ENCODE measurements around the gene MFAP4. TPM values are rescaled to one million over a fixed set of nuclear protein-coding genes. Genes with fewer than 3 reads are reported as not detected.

The MFAP4 gene
- total RNA-seq, 3 donors from 2014 or later, result 0.13 to 0.48 (median 0.30) TPM

DNA sequence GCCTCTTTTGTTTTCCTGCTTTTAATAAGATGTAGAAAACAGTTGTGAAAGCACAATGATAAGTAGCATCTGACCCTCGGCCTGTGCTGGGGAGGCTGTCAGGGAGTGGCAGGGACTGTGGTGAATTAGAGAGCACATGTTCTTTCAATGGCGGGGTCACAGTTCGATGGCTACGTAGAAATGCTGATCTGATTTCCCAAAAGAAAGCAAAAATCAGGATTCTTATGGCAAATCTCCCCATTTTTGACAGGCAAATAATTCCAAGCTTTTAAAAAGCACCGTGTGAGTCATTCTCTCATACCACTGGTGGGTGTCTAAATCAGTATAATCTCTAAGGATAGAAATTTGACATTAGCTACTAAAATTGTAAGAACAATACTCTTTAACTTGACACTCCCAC lies 12.9 kb downstream of the MFAP4 start:
- DNase-seq (no peak), ATAC-seq (no peak)
- peaks cover 42% of the 10 kb centered on the region for H3K4me1 Mint-ChIP-seq (ENCODE audit: low read depth)
- H3K36me3 Mint-ChIP-seq (ENCODE audit: insufficient read depth), result no peaks in the 10 kb centered on the region
- H3K4me3 Mint-ChIP-seq, result no peak overlapping the region
- H3K27me3 Mint-ChIP-seq (ENCODE audit: low read depth), result no peaks in the 10 kb centered on the region
- H3K9me3 Mint-ChIP-seq, result no peaks in the 10 kb centered on the region

DNA sequence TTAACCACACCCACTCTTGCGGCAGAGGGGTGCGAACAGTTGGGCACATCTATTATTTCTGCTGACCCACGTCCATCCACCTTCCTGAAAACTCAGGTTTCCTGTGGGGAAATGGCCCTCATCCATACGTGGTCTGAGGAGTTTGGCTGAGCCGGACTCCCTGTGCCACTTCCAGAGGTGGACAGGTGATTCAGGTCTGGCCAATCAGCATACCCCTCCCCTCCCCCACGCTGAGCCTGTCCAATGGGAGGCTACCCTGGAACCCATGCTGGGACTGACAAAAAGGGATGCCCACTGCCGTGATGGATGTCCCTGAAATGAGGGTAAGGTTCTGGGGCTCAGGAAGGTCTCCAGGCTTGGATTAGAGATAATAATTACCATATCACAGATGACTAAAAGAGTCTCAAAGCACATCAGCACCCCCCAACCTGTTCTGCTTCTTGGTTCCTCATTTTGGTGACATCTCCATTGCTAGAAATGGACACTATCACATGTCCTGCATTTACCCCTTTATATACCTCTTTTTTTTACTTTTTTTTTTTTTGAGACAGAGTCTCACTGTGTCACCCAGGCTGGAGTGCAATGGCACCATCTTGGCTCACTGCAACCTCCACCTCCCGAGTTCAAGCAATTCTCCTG lies 14.0 kb downstream of the MFAP4 start:
- Mint-ChIP-seq H3K27me3 (ENCODE audit: low read depth) (no peaks in the 10 kb centered on the region), H3K4me3 (no peak overlapping the region), H3K4me1 (ENCODE audit: low read depth) (peaks cover 48% of the 10 kb centered on the region), H3K9me3 (no peaks in the 10 kb centered on the region), H3K36me3 (ENCODE audit: insufficient read depth) (no peaks in the 10 kb centered on the region)
- DNase-seq, result no peak
- ATAC-seq, result no peak

DNA sequence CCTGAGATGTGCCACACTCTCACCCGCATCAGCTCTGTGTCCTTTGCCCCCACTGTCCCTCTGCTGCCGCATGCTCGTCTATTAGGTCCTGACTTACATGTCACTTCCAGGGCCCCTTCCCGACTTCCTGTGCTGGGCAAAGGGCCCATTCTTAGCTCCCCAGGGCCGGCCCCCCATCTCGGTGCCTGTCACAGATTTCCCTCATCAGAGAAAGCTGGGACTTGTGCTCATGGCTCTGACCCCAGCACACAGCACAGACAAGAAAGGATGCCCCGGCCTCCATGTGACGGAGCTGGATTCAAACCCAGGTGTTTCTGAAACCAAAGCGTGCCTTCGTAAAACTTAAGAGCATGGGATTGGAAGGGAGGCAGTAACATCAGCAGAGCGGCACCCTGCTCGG lies 14.6 kb downstream of the MFAP4 start:
- H3K4me3 Mint-ChIP-seq, result no peak overlapping the region
- ATAC-seq, result no peak
- H3K9me3 Mint-ChIP-seq, result no peaks in the 10 kb centered on the region
- H3K36me3 Mint-ChIP-seq (ENCODE audit: insufficient read depth), result no peaks in the 10 kb centered on the region
- DNase-seq, result no peak
- peaks cover 48% of the 10 kb centered on the region for H3K4me1 Mint-ChIP-seq (ENCODE audit: low read depth)
- no peaks in the 10 kb centered on the region for H3K27me3 Mint-ChIP-seq (ENCODE audit: low read depth)

DNA sequence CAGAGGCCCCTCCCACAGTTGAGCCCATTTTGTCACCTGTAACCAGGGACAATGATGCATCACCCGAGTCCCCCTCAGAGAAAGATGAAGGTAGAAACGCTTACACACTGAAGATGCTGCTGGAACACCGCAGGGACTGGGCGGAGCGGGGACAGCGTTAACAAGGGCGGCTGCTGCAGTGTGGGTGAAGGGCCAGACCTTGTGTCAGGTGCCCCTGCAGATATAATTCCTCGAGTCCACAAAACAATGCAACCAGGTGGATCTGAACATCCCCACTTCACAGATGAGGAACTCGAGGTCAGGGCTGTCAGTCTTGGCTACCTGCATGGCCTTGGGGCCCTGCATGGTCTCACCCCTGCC lies 15.0 kb downstream of the MFAP4 start:
- H3K9me3 Mint-ChIP-seq, result no peaks in the 10 kb centered on the region
- no peak for DNase-seq
- H3K4me3 Mint-ChIP-seq, result no peak overlapping the region
- peaks cover 43% of the 10 kb centered on the region for H3K4me1 Mint-ChIP-seq (ENCODE audit: low read depth)
- no peaks in the 10 kb centered on the region for H3K36me3 Mint-ChIP-seq (ENCODE audit: insufficient read depth)
- no peak for ATAC-seq
- H3K27me3 Mint-ChIP-seq (ENCODE audit: low read depth), result no peaks in the 10 kb centered on the region

DNA sequence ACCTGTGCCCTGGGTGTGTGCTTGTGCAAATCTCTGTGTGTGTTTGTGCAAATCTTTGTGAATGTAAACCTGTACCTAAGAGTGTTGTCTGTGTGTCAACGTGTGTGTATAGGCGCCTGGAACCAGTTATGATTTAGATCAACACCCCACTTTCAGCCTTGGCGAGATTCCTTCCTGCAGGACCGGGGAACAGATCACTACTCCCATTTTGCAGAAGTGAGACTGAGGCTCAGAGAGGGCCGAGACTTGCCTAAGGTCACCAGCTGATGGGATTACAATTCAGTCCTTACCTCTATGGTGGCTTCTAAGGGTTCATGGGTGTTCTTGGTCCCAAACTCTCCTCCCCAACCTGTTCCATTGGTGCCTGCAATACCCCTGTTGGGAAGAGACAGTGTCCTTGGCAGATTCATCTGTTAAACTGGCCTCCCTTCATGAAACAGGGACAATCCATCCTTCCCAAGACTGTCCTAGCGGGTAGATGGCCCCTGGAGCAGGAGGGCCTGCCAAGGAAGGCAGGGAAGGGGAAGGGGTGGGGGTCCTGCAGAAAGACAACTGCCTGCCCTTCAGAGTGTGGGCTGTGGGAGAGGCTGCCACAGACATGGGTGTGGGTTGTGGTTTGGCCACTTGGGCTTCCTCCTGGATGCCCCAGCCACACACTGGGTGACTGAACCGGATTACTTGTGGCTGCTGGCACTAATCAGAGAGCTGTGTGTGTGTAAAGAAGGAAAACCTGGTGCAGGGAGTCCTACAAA lies 15.6 kb downstream of the MFAP4 start:
- no peak for DNase-seq
- no peaks in the 10 kb centered on the region for H3K9me3 Mint-ChIP-seq
- ATAC-seq, result no peak
- H3K27me3 Mint-ChIP-seq (ENCODE audit: low read depth), result no peaks in the 10 kb centered on the region
- no peak overlapping the region for H3K4me3 Mint-ChIP-seq
- H3K4me1 Mint-ChIP-seq (ENCODE audit: low read depth), result peaks cover 40% of the 10 kb centered on the region
- no peaks in the 10 kb centered on the region for H3K36me3 Mint-ChIP-seq (ENCODE audit: insufficient read depth)

DNA sequence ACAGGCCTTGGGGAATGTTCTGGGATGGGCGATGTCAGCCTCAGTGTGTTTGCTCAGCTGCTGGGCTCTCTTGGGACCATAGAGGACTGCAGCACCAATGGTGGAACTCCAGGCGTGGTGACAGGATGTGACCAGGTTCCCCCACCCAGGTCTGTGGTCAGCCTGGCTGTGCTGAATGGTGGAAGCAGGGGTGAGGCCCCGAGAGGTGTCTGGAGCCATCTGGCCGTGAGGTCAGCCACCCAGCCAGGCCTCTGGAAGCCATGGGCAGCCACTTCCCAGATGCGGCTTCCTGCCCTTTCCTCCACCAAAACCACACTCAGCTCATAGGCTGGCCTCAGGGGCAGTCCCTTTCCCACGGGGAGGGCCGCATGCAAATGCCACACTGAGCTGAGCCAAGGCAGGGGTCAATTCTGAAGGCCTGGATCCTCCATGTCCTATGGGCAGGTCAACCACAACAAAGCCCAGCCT lies 16.5 kb downstream of the MFAP4 start:
- ATAC-seq (peak; percentile 33 to 53), DNase-seq (no peak)
- peaks cover 40% of the 10 kb centered on the region for H3K4me1 Mint-ChIP-seq (ENCODE audit: low read depth)
- no peaks in the 10 kb centered on the region for H3K27me3 Mint-ChIP-seq (ENCODE audit: low read depth)
- no peaks in the 10 kb centered on the region for H3K36me3 Mint-ChIP-seq (ENCODE audit: insufficient read depth)
- H3K9me3 Mint-ChIP-seq, result no peaks in the 10 kb centered on the region
- H3K4me3 Mint-ChIP-seq, result no peak overlapping the region

DNA sequence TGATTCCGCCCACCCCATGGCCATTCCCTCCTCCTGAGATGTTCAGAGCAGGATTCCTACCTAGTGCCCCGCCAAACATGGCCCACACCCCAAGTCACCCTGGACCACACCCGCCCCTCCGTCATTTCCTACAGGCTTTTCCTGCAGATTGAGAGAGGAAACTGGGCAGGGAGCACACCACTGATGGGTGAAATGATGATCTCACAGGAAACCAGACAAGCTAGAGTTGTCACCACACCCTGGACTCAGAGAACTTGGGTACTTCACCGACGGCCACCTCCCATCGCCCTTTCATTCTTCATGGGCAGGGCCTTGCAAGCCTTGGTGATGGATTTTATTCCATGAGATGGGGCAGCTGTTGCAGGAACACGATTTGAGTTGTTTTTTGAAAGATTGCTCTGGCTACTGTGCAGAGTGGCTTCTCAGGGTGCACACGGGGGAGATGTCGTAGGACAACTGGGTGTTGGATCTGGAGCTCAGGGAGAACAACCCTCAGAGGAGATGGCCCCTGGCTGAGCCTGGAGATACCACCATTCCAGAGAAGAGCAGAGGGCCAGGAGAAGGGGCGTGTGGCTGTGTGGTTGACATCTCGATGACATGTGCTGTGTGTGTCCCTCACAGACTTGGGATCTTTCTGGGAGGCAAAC lies 17.0 kb downstream of the MFAP4 start:
- H3K4me1 Mint-ChIP-seq (ENCODE audit: low read depth), result peaks cover 40% of the 10 kb centered on the region
- H3K4me3 Mint-ChIP-seq, result no peak overlapping the region
- H3K9me3 Mint-ChIP-seq, result no peaks in the 10 kb centered on the region
- no peaks in the 10 kb centered on the region for H3K36me3 Mint-ChIP-seq (ENCODE audit: insufficient read depth)
- no peaks in the 10 kb centered on the region for H3K27me3 Mint-ChIP-seq (ENCODE audit: low read depth)
- ATAC-seq, result peak; percentile 37 to 63
- DNase-seq, result no peak

DNA sequence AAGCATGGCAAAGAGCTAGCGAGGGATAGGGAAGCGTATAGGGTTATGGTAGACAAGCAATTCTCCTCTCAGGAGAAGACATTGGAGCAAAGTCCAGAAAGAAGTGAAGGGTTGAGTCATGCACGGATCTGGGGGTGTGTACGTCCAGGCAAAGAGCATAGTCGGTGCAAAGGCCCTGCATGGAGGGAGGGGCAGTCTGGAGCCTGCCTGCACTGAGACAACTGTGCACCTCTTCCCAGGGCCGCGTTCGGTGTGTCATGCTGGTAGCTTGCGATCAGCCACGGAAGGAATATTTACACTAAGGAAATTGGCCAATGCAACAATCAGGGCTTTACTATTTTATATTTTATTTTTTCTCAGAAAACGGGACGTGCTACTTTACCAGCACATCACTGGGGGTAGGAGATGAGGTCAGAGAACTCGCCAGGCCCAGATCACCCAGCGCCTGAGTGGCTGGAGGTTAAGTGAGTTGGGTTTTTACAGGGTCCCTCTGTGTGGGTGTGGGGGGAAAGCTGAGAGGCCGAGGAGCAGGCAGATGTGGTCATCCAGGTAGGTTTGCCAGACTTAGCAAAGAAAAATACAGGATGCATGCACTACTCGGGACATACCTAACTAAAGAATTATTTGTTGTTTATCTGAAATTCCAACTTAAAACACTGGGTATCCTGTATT lies 17.7 kb downstream of the MFAP4 start:
- Mint-ChIP-seq H3K36me3 (ENCODE audit: insufficient read depth) (no peaks in the 10 kb centered on the region), H3K4me1 (ENCODE audit: low read depth) (peaks cover 40% of the 10 kb centered on the region), H3K9me3 (no peaks in the 10 kb centered on the region), H3K27me3 (ENCODE audit: low read depth) (no peaks in the 10 kb centered on the region), H3K4me3 (no peak overlapping the region)
- DNase-seq, result no peak
- no peak for ATAC-seq

DNA sequence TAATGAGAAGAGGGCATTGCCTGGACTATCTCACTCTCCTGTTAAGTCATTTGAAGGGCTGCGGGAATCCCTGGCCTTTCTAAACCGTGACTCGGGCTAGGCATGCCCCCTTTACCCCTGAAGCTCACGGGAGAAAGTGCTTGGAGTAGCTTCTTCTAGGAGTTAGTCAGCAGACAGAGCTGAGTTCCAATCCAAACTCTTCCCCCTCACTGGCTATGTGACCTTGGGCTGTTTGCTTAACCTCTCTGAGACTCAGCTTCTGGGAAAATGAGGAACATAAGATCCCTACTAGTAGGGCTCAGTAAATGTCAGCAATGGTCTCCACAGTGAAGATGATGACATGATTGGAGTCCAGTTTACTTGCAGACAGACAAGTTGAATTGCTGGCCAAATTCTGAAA lies 18.8 kb downstream of the MFAP4 start:
- Mint-ChIP-seq H3K36me3 (ENCODE audit: insufficient read depth) (no peaks in the 10 kb centered on the region), H3K4me3 (no peak overlapping the region), H3K9me3 (no peaks in the 10 kb centered on the region), H3K27me3 (ENCODE audit: low read depth) (no peaks in the 10 kb centered on the region), H3K4me1 (ENCODE audit: low read depth) (peaks cover 40% of the 10 kb centered on the region)
- no peak for ATAC-seq
- no peak for DNase-seq

DNA sequence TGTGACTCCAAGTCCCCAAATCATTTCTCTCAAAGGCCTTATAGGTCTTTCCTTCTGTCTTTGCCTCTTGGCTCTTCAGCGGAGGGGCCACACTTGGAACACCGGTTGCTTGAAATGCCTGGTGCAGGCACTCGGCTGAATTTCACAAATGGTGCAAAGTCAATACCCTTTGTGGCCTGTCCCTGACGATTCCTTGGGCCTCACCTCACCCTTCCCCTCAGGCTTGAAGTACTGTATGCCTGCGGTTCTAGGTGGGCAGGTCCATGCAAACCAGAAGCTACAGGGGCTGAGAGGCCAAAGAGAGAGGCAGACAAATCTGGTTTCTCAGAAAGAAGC lies 20.4 kb downstream of the MFAP4 start:
- Mint-ChIP-seq H3K4me3 (no peak overlapping the region), H3K36me3 (ENCODE audit: insufficient read depth) (no peaks in the 10 kb centered on the region), H3K27me3 (ENCODE audit: low read depth) (no peaks in the 10 kb centered on the region), H3K9me3 (no peaks in the 10 kb centered on the region), H3K4me1 (ENCODE audit: low read depth) (peaks cover 35% of the 10 kb centered on the region)
- ATAC-seq (no peak), DNase-seq (no peak)

DNA sequence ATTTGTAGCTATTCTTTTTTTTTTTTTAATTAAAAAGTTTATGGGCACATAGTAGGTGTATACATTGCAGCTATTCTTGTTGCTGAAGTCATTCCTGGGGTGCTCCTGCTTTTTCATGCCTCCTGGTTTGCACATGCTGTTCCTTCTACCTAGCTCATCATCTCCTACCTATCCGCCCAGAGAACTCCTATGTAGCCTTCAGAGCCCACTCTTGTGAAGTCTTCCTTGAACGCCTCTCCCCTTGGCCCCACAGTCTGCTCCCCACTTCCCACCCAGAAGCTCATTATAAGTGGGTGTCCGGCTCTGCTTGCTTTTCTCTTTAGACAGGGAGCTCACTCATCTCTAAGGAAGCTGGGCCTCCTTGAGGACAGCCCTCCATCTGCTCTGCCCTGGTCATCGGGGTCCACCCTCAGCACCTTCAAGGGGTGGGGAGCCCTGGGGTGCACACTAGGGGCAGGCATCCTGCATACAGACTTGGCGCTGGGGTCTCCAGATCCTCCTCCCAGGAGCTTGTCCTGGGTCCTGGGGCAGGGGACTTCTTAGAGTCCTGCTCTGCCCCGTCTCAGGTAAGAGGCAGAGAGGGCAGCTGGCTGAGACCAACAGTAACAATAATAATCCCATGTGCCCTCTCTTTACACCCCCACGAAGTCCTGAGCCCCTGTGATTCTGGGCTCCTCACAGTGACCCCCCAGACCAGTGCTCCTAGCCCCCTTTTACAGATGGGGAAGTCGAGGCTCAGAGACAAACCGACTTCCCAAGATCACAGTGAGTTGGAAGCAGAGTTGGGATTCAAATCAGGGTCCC lies 21.0 kb downstream of the MFAP4 start:
- H3K4me1 Mint-ChIP-seq (ENCODE audit: low read depth), result peaks cover 32% of the 10 kb centered on the region
- DNase-seq (no peak), ATAC-seq (no peak)
- H3K9me3 Mint-ChIP-seq, result no peaks in the 10 kb centered on the region
- no peak overlapping the region for H3K4me3 Mint-ChIP-seq
- H3K27me3 Mint-ChIP-seq (ENCODE audit: low read depth), result no peaks in the 10 kb centered on the region
- H3K36me3 Mint-ChIP-seq (ENCODE audit: insufficient read depth), result no peaks in the 10 kb centered on the region

DNA sequence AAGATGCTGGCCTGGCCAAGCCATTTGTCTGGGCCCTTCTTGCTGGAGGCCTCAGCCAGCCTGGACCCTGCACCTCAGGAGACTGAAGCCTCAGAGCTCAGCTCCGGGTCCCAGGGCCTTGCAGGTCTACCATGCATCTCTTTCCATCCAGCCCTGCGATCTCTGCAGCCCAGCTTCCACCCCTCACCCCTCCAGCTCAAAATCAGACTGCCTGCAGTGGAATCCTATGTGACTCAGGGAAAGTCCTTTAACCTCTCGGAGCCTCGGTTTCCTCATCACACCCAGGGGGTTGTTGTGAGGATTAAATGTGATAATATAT lies 21.5 kb downstream of the MFAP4 start:
- Mint-ChIP-seq H3K4me1 (ENCODE audit: low read depth) (peaks cover 26% of the 10 kb centered on the region), H3K36me3 (ENCODE audit: insufficient read depth) (no peaks in the 10 kb centered on the region), H3K27me3 (ENCODE audit: low read depth) (peaks cover 4% of the 10 kb centered on the region), H3K9me3 (no peaks in the 10 kb centered on the region), H3K4me3 (no peak overlapping the region)
- no peak for ATAC-seq
- DNase-seq, result no peak

DNA sequence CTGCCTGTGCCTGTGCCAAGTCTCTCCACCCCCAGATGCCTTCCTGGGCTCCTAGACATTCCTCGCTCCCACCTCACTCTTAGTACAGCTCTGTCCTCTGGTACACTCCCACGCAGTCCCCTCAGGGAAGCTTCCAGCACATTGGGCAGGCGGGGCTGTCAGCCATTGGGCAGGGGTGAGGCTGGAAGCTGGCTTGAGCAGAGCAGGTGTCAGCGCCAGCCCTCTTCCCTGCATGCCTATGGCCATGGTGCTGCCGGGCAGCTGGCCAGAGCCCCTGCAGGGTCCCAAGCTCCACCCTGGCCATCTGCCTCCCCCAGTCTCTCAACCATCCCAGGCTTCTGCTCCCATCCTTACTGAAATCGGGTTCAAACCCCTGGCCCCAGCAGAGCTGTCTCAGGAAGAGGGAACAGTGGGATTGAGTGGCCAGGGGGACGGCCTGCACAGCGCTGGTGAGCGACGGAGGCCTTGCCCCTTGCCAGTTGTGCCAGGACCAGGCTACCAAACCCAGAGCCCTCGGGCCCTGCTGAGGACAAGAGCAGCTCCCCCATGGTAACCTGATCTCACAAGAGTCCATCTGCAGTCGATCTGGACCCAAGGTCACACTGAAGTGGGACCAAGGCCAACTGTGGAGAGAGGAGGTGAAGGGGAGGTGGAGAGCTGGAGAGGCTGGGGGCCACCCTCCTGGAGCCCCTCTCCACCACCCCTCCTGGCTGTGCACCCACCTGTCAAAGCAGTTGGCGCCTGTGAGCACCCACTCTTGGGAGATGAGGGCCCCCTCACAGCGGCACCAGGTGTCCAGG lies 22.1 kb downstream of the MFAP4 start:
- Mint-ChIP-seq H3K27me3 (ENCODE audit: low read depth) (peaks cover 5% of the 10 kb centered on the region), H3K36me3 (ENCODE audit: insufficient read depth) (no peaks in the 10 kb centered on the region), H3K4me1 (ENCODE audit: low read depth) (peaks cover 21% of the 10 kb centered on the region), H3K9me3 (no peaks in the 10 kb centered on the region), H3K4me3 (no peak overlapping the region)
- ATAC-seq (no peak), DNase-seq (no peak)

Measured in activated T-cell treated with anti-CD3 and anti-CD28 coated beads, Interleukin-2, amount 50 U/mL, for 4 hours (primary cell).